RKO (cell line): ENCODE data around the gene PCLO.

Experiments used
- DNase-seq: peaks from one replicate; pipeline ENCODE4 v3.0.0-alpha.2; 2016; ENCODE audit warnings: low spot score

Gene PCLO, protein sequence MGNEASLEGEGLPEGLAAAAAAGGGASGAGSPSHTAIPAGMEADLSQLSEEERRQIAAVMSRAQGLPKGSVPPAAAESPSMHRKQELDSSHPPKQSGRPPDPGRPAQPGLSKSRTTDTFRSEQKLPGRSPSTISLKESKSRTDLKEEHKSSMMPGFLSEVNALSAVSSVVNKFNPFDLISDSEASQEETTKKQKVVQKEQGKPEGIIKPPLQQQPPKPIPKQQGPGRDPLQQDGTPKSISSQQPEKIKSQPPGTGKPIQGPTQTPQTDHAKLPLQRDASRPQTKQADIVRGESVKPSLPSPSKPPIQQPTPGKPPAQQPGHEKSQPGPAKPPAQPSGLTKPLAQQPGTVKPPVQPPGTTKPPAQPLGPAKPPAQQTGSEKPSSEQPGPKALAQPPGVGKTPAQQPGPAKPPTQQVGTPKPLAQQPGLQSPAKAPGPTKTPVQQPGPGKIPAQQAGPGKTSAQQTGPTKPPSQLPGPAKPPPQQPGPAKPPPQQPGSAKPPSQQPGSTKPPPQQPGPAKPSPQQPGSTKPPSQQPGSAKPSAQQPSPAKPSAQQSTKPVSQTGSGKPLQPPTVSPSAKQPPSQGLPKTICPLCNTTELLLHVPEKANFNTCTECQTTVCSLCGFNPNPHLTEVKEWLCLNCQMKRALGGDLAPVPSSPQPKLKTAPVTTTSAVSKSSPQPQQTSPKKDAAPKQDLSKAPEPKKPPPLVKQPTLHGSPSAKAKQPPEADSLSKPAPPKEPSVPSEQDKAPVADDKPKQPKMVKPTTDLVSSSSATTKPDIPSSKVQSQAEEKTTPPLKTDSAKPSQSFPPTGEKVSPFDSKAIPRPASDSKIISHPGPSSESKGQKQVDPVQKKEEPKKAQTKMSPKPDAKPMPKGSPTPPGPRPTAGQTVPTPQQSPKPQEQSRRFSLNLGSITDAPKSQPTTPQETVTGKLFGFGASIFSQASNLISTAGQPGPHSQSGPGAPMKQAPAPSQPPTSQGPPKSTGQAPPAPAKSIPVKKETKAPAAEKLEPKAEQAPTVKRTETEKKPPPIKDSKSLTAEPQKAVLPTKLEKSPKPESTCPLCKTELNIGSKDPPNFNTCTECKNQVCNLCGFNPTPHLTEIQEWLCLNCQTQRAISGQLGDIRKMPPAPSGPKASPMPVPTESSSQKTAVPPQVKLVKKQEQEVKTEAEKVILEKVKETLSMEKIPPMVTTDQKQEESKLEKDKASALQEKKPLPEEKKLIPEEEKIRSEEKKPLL (N-terminal part only)

DNA sequence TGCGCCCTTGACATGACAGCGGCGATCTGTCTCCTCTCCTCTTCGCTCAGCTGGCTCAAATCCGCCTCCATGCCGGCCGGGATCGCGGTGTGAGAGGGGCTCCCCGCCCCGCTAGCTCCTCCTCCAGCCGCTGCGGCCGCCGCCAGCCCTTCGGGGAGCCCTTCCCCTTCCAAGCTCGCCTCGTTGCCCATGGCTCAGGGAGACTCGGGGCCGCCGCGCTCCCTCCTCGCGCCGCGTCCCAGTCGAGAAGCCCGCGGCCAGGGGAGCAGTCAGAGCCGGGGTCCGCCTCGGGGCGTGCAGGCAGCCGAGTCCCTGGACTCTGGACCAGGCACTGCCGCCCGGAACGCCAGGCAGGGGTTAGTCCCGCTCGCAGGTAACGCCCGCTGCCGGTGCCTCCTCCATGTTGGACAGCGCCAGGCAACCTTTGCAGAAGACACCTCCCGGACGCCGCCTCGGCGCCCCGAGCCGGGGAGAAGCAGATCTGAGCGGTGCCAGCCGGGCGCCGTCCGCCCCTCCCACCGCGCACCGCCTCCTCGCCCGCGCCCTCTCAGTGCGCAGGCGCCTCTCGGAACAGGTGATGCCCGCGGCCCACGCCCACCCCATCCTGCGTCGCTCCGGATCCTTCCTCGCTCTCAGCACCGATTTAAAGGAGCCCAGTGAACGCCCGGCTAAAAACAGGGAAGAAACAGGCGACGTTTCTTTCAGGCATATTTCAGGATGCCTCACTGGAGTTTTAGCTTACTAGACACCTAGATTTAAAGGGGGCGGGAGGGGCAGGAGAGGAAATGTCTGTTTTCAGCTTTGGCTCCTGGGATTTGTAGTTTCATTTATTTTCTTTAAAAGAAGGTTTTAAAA lies at the start of gene PCLO:
TSS of gene PCLO (minus strand) at position 483 of the 855 bp plus-strand sequence. CDS start at position 191, 292 bp downstream.
- peak; percentile 68 for DNase-seq

DNA sequence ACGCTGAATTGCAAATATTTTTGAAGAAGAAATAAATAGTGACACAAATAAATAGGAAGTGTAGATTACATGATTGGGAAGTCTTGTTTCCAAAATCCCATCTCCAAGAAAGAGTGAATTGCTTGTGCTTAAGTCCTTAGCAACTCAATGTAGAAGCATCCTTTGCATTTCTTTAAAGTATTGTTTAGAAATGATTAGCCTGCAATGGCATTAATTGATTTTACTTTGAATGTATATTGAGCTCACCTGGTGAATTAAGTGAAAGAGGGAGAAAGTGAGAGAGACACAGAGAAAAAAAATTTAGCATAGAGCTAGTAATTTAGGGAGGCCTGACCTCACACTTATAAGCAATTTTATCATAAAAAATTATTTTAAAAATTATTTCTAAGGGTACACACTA lies 49.0 kb upstream of the PCLO start:
- DNase-seq, result no peak

DNA sequence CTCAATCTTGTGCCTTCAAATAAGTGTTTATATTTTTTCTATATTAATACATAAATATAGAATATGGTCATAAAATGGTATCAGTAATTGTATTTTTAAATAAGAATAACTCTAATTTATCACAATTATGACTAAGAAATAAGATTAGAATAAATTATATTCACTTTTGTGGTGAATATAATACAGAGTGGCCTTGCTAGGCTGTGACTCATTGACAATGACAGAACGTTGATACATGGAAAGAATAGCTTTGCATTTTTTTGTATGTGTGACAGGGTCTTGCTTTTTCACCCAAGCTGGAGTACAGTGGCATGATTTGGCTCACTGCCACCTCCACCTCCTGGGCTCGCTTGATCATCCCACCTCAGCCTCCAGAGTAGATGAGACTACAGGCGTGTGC lies 47.8 kb upstream of the PCLO start:
- DNase-seq, result peak; percentile 26

DNA sequence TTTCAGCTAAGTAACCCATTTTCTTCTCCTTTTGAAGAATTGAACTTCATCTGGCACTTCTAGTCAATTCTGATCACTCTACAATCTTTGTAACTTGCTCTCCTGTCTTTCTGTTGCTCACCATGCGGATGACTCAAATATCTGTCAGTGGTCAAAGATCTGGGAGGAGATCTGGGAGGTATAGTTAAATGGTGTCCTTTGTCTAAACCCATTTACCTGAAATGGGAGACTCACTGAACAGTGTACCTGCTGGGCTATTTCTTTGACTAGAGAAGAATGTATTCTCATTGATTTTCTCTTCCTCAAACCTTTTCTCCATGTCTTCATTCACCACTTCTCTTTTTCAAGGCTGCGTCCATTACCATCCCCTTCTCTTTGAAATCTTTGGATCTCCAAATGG lies 42.0 kb upstream of the PCLO start:
- no peak for DNase-seq

DNA sequence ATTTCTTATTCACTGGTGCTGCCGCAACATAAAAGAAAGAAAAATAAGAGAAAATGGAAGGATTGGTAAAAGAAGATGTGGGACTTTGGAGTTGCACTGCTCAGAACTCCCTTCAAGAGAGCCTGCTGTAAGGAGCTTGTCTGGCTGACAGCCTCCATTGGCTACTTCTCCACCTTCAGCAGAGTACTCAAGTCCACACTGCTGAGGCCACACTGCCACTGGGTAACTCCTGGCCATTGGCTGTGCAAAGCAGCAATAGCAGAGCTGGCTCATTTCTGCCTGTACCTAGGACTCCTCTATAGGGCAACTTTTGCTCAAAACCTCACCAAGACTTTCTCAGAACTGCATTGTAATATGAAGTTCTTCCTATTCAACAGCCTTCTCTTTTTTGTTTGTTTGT lies 38.7 kb upstream of the PCLO start:
- DNase-seq, result no peak

DNA sequence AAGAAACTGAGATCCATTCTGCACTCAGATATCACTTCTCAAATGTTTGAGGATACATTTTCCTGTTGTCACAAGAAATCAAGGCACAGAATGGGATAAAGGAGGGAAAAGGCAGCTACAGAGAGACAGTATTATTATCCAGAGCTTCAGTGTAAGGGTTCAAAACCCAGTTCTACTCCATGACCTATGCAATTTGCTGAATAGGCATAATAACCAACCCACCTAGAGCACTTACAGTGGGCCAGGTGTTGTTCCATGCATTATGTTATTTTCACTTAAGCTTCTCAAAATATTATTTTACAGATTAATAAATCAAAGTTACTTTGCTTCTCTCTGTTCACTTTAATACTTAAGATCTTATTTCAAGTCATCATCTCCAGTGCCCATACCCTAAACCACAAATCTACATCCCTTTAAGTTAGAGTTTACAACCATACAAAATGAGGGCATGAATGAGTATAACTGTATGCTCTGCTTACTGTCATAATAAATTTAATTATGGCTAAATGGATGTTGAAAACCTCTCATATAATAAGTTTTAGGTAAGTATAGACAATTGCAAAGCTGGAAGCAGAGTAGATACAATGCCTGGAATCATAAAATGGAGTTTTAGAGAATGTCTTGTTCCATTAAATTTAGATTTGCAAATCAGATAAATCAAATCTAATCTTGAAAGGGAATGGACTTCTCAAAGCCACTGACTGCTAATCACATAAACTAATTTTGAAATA lies 28.1 kb upstream of the PCLO start:
- no peak for DNase-seq

DNA sequence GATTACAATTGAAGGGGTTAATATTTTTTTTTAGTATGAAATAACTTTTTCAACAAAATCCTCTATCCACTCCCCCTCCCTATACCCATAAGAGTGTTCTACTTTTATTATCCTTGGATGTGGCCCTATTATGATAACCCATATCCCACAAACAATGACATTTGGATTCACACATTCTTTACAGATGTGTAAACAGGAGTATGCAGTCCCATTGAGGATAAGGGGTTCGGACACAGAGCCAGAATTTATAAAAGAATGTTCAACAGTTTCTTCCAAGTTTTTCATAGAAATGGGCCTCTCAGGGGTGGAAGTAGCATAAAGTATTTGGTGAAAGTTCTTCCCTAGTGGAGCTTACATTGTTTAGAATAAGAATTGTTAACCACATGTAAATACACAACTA lies 16.1 kb upstream of the PCLO start:
- no peak for DNase-seq

DNA sequence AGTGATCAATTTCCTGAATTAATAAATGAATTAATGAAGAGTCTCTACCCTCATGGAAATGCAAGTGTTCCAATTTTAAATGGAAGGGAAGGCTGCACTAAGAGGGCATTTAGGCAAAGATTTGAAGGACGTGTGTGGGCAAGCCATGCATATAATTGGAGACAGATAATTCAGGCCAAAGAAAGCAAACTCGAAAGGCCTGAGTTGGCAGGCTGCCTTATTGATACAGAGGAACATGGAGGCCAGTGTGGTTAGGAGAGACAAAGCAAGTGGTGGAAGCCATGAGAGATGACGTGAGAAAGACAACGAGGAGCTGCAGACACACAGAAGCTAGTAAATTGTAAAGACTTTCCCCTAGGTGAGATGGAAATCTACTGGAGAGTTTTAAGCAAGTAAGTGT lies 15.4 kb upstream of the PCLO start:
- no peak for DNase-seq

DNA sequence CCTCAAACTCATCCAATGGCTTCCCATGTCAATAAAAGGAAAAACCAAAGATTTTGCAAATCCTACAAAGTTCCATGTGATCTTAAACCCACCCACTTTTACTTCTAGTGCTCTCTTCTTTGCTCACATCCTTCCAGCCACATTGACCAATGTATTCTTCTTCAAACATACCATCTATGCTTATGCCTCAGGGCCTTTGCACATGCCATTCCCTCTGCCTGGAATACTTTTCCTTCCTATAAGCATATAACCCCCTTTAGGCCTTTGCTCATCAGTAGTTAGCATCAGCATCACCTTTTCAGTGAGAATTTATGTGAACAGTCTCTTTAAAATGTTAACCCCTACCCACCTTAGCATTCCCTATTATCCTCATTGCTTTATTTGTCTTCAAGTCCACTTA lies 11.0 kb upstream of the PCLO start:
- no peak for DNase-seq

DNA sequence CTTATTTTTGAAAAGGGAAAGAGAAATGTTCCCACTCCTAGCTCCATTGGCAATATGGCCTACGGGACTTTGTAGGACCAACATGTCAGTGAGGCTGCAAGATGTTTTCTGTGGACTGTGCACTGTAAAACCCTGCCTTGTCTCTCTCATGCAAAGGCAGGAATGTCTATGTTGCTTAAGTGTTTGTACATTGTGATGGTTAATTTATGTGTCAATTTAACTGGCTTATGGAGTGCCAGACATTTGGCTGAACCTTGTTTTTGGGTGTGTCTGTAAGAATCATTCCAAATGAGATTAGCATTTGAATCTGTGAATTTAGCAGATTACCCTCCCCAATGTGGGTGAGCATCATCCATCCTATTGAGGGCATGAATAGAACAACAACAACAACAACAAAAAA lies 4.1 kb upstream of the PCLO start:
- no peak for DNase-seq

DNA sequence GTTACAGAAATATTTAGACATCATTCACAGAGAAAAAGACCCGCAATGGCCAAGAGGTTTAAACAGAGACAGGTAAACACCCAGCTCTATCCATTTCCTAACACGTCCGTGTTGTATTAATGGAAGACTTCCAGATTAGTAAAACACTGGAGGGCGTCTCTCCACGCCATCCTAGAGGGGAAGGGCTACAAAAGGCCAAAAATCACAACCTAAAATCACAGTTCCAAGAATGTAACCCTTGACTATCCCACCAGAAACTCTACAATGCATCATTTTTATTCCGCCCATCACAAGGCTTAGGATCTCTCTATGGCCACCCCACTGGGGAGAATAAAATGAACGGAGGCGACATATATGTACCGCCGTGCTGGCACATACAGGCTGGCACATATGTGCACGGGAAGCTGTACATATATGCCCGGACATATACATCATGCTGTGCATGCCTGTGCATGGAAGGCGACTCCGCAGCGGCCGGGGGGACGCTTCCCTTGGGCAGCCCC lies 734 bp downstream of the PCLO start:
- DNase-seq, result no peak

DNA sequence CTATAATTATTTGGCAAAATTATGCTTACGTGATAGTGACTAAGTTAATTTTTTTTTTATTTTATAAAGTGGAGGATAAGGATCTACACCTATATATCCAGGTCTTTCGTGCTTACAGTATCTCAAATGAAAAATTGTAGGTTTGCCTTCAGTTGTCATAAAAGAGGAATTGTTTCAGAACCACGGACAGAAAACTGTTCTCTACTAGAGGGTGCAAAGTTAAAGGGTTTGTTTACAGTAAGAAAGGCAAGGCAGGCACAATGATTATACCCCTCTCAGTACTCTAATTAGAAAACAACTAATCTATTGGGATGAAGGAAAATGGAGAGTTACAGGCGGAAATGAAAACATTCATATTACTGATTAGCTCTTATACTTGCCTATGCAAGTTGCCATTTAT lies 1.5 kb downstream of the PCLO start:
- no peak for DNase-seq

DNA sequence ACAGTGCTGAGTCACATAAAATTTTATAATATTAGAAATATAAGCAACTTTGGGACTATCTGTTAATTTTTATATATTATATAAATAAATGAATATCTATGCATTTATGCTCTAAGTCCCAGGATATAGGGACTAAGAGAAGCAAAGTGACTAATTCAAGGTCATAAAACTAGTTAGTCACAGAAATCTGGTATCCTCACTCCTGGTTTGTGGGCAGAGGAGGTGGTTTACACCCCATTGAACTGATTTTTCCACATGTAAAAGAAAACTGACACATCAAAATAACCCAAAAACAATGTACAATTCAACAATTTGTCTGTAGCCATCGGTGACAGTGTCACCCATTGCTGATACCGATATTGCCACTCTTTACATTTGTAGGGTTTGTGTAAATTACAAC lies 3.0 kb downstream of the PCLO start:
- DNase-seq, result peak; percentile 41

DNA sequence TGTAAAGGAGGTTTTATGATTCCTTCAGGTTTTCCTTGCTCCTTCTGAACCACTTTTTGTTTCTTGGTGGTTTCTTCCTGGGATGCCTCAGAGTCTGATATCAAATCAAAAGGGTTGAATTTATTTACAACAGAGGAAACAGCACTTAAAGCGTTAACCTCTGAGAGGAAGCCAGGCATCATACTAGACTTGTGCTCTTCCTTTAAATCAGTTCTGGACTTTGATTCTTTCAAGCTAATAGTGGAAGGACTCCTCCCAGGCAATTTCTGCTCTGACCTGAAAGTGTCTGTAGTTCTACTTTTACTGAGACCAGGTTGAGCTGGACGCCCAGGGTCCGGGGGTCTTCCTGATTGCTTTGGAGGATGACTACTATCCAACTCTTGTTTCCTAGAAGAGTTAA lies 6.7 kb downstream of the PCLO start:
- DNase-seq, result no peak

DNA sequence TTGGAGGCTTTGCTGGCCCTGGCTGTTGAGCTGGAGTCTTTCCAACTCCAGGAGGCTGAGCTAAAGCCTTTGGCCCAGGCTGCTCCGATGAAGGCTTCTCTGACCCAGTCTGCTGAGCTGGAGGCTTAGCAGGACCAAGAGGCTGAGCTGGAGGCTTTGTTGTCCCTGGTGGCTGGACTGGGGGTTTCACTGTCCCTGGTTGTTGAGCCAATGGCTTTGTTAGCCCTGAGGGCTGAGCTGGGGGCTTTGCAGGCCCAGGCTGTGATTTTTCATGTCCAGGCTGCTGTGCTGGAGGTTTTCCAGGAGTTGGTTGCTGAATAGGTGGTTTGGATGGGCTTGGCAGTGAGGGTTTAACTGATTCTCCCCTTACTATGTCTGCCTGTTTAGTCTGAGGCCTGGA lies 7.3 kb downstream of the PCLO start:
- no peak for DNase-seq

DNA sequence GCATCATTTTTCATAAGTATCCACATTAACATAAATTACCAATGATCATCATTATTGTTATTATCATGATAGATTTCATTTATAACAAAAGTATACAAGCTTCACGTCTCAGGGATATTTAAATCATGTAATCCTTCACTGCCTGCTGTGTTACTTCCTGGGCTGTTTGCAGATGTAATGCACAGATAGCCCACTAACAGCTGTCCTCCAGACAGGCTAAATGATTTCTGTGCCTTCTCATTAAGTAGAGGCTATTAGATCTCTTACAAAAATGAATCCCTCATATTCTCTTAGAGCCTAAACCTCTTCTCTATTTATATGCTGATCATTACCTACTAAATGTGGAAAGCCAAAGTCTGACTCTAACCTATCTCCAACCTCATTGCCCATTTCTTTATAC lies 9.3 kb downstream of the PCLO start:
- DNase-seq, result no peak

DNA sequence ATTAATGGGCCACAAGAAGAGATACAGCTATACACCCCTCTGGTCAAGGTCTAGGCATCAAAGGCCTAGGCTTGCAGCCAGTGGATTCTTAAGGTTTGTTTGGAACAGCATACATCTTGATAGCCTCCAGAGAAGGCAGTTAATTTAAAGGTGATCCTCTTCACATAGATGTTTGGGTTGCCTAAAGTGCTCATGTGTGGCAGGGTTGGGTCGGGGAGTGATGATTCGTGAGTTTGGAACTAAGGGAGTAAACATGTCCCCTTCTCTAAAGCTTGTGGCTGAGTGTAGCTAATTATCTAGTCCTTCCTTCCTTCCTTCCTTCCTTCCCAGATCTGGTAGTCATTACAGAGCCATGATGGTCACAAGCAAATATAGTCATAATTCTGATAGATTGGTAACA lies 12.4 kb downstream of the PCLO start:
- DNase-seq, result no peak

DNA sequence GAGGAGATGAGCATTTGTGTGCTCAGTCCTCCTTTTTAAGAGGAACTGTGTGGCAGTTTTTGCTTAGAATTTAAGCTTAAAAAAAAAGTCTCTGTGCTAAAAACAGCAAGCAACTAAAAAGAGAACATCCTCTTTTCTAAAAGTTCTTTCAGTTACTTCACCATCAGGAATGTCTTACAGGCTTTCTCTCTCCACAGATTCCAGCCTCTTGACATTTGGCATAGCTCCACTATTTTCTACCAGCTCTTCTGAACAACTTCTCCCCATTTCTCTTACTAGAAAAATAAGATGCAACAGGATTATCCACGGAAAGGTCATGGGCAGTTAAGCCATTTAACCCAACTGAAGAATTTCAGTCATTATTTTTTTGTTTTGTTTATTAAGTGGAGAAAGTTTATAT lies 13.2 kb downstream of the PCLO start:
- no peak for DNase-seq

DNA sequence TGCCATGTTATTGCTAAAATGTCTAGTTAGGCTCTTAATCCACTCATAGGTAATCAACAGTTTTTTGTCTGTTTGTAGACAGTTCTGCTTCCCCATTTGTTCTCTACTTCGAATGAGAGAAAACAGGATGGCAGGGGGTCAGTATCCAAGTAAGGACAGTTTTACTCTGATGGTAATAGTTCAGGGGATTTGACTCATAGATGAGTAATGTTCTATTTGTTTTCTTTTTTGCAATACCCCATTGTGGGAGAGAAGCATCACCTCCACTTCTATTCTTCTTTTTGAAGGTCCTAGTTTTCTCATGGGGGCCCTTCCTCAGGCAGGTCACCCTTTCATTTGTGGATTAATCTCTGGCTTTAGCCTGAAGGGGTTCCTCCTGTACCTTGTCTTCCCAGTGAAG lies 13.9 kb downstream of the PCLO start:
- no peak for DNase-seq

DNA sequence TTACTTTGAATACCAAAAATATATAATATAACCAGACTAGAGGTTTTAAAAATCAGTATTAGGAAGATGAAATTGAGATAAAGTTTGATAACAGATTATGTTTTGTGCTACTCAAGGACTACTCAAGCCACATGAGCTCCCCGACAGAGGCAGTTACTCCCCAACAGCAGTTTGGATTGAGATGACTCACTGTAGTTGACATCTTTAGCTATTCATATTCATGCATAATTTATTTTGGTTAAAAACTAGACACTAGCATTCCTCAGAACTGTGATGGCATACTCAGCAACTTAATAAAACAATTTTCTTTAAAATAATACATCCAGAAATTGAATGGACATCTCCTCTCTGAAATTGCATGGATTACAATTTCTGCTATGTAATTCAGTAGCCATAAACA lies 19.6 kb downstream of the PCLO start:
- DNase-seq, result no peak

DNA sequence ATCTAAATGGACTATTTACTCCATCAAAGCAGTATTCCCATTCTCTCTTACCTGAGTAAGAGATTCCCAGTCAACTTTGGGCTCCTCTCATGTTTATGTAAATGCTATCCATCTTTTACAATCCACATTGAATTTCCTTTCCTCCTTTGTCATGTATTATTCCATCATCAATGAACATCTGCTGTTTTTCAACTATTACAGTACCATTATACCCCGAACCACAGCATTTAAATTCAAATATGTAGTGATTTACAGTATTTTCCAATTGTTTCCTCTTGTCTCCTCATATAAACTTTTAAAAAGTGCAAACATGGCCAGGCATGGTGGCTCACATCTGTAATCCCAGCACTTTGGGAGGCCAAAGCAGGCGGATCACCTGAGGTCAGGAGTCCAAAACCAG lies 20.3 kb downstream of the PCLO start:
- DNase-seq, result no peak
